Kasumi-1 (cell line): Measurements from ENCODE around the gene PLPPR5.
"Not testable (repeated sequence)": the region's sequence is repeated elsewhere in the genome, so short reads cannot be mapped to it uniquely, and the experiment has no call there.

Experiments
- DNase-seq, 2 experiments: peaks; one replicate each; lab custom pipeline; 2025; lab: John Stamatoyannopoulos, UW

PLPPR5 gene

DNA sequence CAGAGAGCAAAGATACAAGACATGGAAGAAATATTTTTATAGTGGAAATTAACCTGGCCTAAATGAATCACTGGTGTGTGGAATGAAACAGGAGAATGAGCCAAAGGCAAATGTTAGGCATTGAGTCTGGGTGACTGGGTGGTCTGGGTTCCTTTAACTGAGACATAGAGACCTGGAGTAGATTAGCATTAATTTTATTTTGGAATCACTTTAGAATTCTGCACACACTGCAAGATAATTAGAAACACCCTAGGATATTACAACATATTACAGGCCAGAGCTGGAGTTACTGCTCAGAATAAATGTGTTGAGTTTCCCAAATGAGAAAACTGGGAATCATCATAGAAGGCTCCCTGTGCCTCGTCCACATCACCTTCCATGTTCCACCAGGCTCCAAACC is 85.5 kb downstream of the PLPPR5 start:
- no peak for DNase-seq

GRCh38 chr1:98914547-98914946 is 90.1 kb downstream of the PLPPR5 start:
- DNase-seq: no peak

GRCh38 chr1:98910827-98911226 is 93.8 kb downstream of the PLPPR5 start:
- DNase-seq: no peak

- DNase-seq: no peak
These were observed 95.7 kb downstream of the PLPPR5 start for GRCh38 chr1:98908980-98909379.

- DNase-seq: no peak
These were observed 97.9 kb downstream of the PLPPR5 start for GRCh38 chr1:98906809-98907208.

GRCh38 chr1:98906361-98906760 is 98.3 kb downstream of the PLPPR5 start:
- DNase-seq: no peak

GRCh38 chr1:98904684-98905083 is 100.0 kb downstream of the PLPPR5 start:
- DNase-seq: no peak

- no peak for DNase-seq
These were observed 100.9 kb downstream of the PLPPR5 start for GRCh38 chr1:98903726-98904125.

- no peak for DNase-seq
These were observed 101.4 kb downstream of the PLPPR5 start for GRCh38 chr1:98903261-98903660.

DNA sequence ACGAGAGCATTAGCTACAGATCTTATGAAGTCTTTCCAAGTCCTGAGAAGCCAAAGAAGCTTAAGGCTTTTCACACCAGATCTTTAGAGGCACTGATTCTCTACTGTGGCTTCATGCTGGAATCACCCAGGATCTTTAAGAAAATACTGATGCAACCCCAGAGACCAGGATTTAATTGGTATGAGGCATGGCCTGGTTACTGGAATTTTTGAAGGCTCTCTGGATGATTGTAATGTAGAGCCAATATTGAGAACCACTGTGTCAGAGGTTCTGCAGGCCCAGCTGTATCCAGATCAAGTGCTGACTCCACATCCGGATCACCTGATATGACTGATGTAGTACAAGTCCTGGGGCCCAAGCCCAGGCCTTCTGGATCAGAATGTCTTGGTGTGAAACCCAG is 105.7 kb downstream of the PLPPR5 start:
- DNase-seq: no peak

GRCh38 chr1:98897479-98897878 is 107.2 kb downstream of the PLPPR5 start:
- DNase-seq: no peak

DNA sequence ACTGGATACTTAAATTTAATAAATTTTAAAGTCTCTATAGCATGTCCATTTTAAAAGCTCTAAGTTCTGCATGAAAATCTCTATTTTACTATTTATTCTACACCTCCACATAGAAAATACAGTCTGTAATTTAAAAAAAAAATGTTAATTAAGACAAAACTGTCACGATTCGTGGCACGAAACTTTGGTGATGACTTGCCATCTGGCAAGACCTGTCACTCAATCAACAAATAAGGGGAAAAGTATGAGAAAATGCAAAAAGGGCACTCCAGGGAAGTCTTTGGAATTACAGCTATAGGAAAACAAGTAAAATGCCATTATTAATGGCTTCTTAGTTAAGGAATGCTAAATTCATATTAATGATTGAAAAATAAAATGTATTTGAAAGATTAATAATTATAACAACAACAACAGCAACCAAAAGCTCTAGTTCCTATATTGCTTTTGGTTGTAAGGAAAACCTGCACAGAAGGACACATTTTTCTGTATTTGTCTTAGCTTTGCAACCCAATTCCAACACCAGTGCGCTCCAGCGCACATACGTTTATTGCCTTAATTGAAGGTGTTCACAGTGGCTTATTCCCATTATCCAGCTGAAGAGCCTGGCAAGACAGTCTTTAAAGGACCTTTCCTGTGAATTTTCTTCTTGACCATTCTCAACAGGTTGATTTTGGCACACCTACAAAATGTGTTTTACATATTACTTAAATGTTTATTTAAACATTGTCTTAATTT is 107.8 kb downstream of the PLPPR5 start:
- no peak for DNase-seq

DNA sequence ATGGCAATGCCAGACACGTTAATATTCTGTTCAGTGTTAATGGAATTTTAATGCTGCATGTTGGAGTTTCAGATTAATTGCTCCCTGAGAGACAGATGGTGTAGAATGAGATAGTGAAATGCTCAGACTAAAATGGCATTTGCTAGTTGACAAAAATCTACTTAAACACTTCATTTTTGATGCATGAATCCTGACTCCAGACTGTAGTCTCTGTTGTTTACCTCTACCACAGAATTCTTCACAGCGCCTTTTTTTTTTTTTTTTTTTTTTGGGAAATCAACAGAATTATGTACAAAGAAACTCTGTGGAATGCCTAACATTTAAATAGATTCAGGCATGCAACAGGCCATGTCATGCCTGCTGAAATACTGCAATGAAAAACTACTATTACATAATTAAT is 111.3 kb downstream of the PLPPR5 start:
- no peak for DNase-seq

DNA sequence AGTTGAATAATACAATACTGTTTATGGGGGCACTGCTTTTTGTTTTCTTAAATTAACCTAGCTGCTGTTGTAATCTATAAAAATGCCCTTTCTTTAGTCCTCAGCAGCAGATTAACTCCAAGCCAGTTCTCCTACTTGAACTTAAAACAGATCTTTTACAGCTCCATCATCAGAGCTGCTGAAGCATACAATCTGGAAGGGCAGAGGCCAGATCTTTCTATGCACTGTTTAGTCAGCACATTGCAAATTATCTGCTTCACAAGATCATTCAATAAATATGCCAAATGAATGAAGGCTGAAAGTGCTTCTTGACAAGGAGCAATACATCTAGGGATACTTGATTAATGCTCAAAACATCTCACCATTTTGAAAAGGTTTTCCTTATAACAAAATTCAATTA is 115.8 kb downstream of the PLPPR5 start:
- DNase-seq: no peak

- DNase-seq: no peak
These were observed 117.2 kb downstream of the PLPPR5 start for GRCh38 chr1:98887507-98887906.

DNA sequence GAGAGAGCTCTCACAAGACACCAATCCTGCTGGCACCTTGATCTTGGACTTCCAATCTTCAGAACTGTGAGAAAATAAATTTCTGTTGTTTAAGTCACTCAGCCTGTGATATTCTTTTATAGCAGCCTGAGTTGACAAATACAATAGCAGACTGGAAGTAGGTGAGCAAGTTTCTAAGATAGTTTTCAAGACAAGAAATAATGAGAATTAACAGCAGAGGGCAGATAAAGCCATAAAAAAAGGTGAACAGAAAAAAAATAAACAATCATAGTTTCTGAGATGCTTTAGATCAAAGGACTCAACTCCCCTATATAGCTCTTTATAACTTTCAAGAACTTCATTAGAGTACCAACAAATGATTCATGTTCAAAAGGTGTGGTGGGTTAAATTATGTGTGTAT is 119.8 kb downstream of the PLPPR5 start:
- DNase-seq: peak in 1 of 2 experiments; percentile 5

GRCh38 chr1:98881901-98882300 is 122.8 kb downstream of the PLPPR5 start:
- no peak for DNase-seq

GRCh38 chr1:98881234-98881633 is 123.4 kb downstream of the PLPPR5 start:
- not testable (repeated sequence) for DNase-seq

GRCh38 chr1:98874828-98875227 is 129.8 kb downstream of the PLPPR5 start:
- no peak for DNase-seq

DNA sequence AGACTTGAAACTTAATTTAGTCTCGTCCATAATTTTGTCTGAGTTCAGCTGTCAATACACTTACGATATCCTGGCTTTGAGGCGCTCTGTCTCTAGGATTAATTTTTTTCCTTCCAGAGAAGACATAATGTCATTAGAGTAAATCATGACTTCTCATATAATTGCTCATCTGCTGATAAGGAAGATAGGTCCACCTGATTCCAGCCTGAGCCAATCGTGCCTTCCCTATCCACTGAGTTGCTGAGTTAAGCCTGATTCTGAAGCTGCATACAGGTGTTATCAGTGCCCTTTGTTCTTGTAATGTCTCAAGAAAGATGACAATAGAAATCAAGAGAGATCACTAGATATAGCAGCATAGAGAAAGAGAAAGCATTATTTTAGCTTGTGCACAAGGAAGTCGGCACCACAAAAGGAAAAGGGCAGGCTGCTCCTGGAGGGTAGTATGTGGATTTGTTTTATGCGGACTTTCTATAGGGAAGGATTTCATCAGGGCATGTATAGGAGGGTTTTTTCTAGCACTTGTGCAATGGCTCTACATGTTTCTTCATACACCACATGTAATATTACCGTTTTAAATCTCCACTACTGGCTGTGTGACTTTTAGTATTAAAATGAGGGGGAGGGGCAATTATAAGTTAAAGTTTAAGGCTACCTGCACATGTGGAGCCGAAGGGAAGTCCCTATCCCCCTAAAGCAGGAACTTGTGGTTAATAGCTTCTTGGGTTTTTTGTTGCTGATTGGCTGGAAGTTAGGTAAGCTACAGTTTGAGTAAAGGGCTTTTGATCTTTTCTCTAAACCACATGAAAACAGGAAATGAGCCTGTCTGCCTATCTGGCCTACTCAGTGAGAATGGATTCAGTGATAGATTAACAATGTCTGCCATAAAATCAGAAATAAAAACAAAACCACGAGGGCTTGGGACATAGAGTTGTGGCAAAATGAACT is 133.4 kb downstream of the PLPPR5 start:
- DNase-seq: peak; percentile 90 to 91

DNA sequence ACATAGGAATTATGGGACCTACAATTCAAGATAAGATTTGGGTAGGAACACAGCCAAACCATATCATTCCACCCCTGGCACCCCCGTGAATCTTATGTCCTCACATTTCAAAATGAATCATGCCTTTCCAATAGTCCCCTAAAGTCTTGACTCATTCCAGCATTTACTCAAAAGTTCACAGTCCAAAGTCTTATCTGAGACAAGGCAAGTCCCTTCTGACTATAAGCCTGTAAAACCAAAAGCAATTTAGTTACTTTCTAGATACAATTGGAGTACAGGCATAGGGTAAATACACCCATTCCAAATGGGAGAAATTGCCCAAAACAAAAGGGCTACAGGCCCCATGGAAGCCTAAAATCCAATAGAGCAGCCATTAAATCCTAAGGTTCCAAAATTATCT is 138.9 kb downstream of the PLPPR5 start:
- DNase-seq: no peak

- DNase-seq: no peak
These were observed 144.3 kb downstream of the PLPPR5 start for GRCh38 chr1:98860329-98860728.

- DNase-seq: no peak
These were observed 150.5 kb downstream of the PLPPR5 start for GRCh38 chr1:98854137-98854536.
